GM21723 (cell line): ENCODE measurements around the gene VPS35.
"Not testable (repeated sequence)": the region's sequence is repeated elsewhere in the genome, so short reads cannot be mapped to it uniquely, and the experiment has no call there.

Source experiments
- ATAC-seq: cut with Tn5 transposase; IDR thresholded peaks from one replicate; pipeline ENCODE4 v1.9.1; 2021; ENCODE audit warnings: mild to moderate bottlenecking, moderate library complexity; ENCODE audit not compliant: unreplicated experiment

The VPS35 gene

GRCh38 chr16:46673320-46674013 is 15.5 kb downstream of the VPS35 start:
- ATAC-seq: peak; percentile 88

GRCh38 chr16:46662123-46662522 is 26.9 kb downstream of the VPS35 start:
- no peak for ATAC-seq

GRCh38 chr16:46658925-46659324 is 30.1 kb downstream of the VPS35 start:
- ATAC-seq: peak; percentile 96

- ATAC-seq: no peak
Observed at GRCh38 chr16:46651305-46651704, 37.7 kb downstream of the VPS35 start.

- ATAC-seq: no peak
Observed at GRCh38 chr16:46650254-46650623, 38.7 kb downstream of the VPS35 start.

- no peak for ATAC-seq
Observed at GRCh38 chr16:46649588-46650253, 39.3 kb downstream of the VPS35 start.

- no peak for ATAC-seq
Observed at GRCh38 chr16:46648656-46649055, 40.3 kb downstream of the VPS35 start.

GRCh38 chr16:46638947-46639925 is 49.7 kb downstream of the VPS35 start:
- no peak for ATAC-seq

GRCh38 chr16:46632778-46633733 is 55.9 kb downstream of the VPS35 start:
- no peak for ATAC-seq

- no peak for ATAC-seq
Observed at GRCh38 chr16:46629331-46630219, 59.4 kb downstream of the VPS35 start.

- ATAC-seq: no peak
Observed at GRCh38 chr16:46627746-46628145, 61.2 kb downstream of the VPS35 start.

- ATAC-seq: not testable (repeated sequence)
Observed at GRCh38 chr16:46626681-46627080, 62.3 kb downstream of the VPS35 start.

- not testable (repeated sequence) for ATAC-seq
Observed at GRCh38 chr16:46624862-46625261, 64.1 kb downstream of the VPS35 start.

- not testable (repeated sequence) for ATAC-seq
Observed at GRCh38 chr16:46623707-46624106, 65.3 kb downstream of the VPS35 start.

GRCh38 chr16:46623246-46623645 is 65.7 kb downstream of the VPS35 start:
- ATAC-seq: not testable (repeated sequence)

- no peak for ATAC-seq
Observed at GRCh38 chr16:46621934-46622676, 66.9 kb downstream of the VPS35 start.

GRCh38 chr16:46621006-46621933 is 67.7 kb downstream of the VPS35 start, which contains the start of gene SHCBP1:
Gene SHCBP1 (minus strand): TSS chr16:46621379. CDS start chr16:46621359, 20 bp downstream.
- peak; percentile 91 for ATAC-seq
